ENCODE data around the gene SOST.

The SOST gene

GRCh38 chr17:43769859-43770258 is 11.3 kb upstream of the SOST start:
- TF ChIP-seq FOXP2 (optimal IDR thresholded peaks at IDR 0.05; ENCODE audit: borderline replicate concordance, extremely low read depth, extremely low read length, insufficient read depth) (no peak), TAF1 (IDR thresholded peaks at IDR 0.05; ENCODE audit: borderline replicate concordance, insufficient read depth, low read length) (no peak), POLR2AphosphoS5 (IDR thresholded peaks at IDR 0.05; ENCODE audit: low read depth, low read length) (no peak), SIN3A (IDR thresholded peaks at IDR 0.05; ENCODE audit: borderline replicate concordance, insufficient read depth, low read length) (no peak)
- TF ChIP-seq, protein P1, sequence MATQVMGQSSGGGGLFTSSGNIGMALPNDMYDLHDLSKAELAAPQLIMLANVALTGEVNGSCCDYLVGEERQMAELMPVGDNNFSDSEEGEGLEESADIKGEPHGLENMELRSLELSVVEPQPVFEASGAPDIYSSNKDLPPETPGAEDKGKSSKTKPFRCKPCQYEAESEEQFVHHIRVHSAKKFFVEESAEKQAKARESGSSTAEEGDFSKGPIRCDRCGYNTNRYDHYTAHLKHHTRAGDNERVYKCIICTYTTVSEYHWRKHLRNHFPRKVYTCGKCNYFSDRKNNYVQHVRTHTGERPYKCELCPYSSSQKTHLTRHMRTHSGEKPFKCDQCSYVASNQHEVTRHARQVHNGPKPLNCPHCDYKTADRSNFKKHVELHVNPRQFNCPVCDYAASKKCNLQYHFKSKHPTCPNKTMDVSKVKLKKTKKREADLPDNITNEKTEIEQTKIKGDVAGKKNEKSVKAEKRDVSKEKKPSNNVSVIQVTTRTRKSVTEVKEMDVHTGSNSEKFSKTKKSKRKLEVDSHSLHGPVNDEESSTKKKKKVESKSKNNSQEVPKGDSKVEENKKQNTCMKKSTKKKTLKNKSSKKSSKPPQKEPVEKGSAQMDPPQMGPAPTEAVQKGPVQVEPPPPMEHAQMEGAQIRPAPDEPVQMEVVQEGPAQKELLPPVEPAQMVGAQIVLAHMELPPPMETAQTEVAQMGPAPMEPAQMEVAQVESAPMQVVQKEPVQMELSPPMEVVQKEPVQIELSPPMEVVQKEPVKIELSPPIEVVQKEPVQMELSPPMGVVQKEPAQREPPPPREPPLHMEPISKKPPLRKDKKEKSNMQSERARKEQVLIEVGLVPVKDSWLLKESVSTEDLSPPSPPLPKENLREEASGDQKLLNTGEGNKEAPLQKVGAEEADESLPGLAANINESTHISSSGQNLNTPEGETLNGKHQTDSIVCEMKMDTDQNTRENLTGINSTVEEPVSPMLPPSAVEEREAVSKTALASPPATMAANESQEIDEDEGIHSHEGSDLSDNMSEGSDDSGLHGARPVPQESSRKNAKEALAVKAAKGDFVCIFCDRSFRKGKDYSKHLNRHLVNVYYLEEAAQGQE (IDR thresholded peaks at IDR 0.05; ENCODE audit: insufficient read depth in 1 of 2, low read depth in 2 of 2, low read length in 2 of 2): no peak

GRCh38 chr17:43769426-43769825 is 10.8 kb upstream of the SOST start:
- TF ChIP-seq SIN3A (IDR thresholded peaks at IDR 0.05; ENCODE audit: borderline replicate concordance, insufficient read depth, low read length) (no peak), TAF1 (IDR thresholded peaks at IDR 0.05; ENCODE audit: borderline replicate concordance, insufficient read depth, low read length) (no peak), FOXP2 (optimal IDR thresholded peaks at IDR 0.05; ENCODE audit: borderline replicate concordance, extremely low read depth, extremely low read length, insufficient read depth) (no peak), POLR2AphosphoS5 (IDR thresholded peaks at IDR 0.05; ENCODE audit: low read depth, low read length) (no peak)
- TF ChIP-seq, protein P1 (IDR thresholded peaks at IDR 0.05; ENCODE audit: insufficient read depth in 1 of 2, low read depth in 2 of 2, low read length in 2 of 2): no peak

- no peak for TF ChIP-seq SIN3A (IDR thresholded peaks at IDR 0.05; ENCODE audit: borderline replicate concordance, insufficient read depth, low read length)
- TF ChIP-seq, protein P1 (IDR thresholded peaks at IDR 0.05; ENCODE audit: insufficient read depth in 1 of 2, low read depth in 2 of 2, low read length in 2 of 2): no peak
- no peak for TF ChIP-seq POLR2AphosphoS5 (IDR thresholded peaks at IDR 0.05; ENCODE audit: low read depth, low read length)
- TF ChIP-seq TAF1 (IDR thresholded peaks at IDR 0.05; ENCODE audit: borderline replicate concordance, insufficient read depth, low read length): no peak
Observed at GRCh38 chr17:43768943-43769342, 10.4 kb upstream of the SOST start.

GRCh38 chr17:43768382-43768781 is 9.8 kb upstream of the SOST start:
- no peak for TF ChIP-seq FOXP2 (optimal IDR thresholded peaks at IDR 0.05; ENCODE audit: borderline replicate concordance, extremely low read depth, extremely low read length, insufficient read depth)
- no peak for TF ChIP-seq SIN3A (IDR thresholded peaks at IDR 0.05; ENCODE audit: borderline replicate concordance, insufficient read depth, low read length)
- TF ChIP-seq, protein P1 (IDR thresholded peaks at IDR 0.05; ENCODE audit: insufficient read depth in 1 of 2, low read depth in 2 of 2, low read length in 2 of 2): no peak
- no peak for TF ChIP-seq TAF1 (IDR thresholded peaks at IDR 0.05; ENCODE audit: borderline replicate concordance, insufficient read depth, low read length)
- TF ChIP-seq POLR2AphosphoS5 (IDR thresholded peaks at IDR 0.05; ENCODE audit: low read depth, low read length): no peak

DNA sequence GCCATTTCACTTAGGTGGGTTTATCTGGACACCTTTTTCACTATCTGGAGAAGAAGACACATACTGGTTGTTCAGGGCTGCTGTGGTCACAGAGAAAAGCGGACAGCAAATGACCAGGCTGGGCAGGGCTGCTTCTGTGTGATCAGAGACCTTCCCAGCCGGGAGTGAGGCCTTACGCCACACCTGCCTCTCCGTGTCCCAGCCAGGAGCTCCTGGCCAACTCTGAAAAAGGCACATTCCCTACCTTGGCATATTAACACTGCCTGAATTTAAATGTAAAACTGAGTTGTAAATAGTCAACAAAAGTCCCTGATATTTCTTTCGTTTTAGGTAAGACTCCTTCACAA is 9.1 kb upstream of the SOST start:
- TF ChIP-seq SIN3A (IDR thresholded peaks at IDR 0.05; ENCODE audit: borderline replicate concordance, insufficient read depth, low read length) (no peak), TAF1 (IDR thresholded peaks at IDR 0.05; ENCODE audit: borderline replicate concordance, insufficient read depth, low read length) (no peak), FOXP2 (optimal IDR thresholded peaks at IDR 0.05; ENCODE audit: borderline replicate concordance, extremely low read depth, extremely low read length, insufficient read depth) (no peak), POLR2AphosphoS5 (IDR thresholded peaks at IDR 0.05; ENCODE audit: low read depth, low read length) (no peak)
- TF ChIP-seq, protein P1 (IDR thresholded peaks at IDR 0.05; ENCODE audit: insufficient read depth in 1 of 2, low read depth in 2 of 2, low read length in 2 of 2): no peak

Data from PFSK-1 (cell line).